DND-41 (cell line): ENCODE measurements around the gene ARL2.
"Not testable (repeated sequence)": the region's sequence is repeated elsewhere in the genome, so short reads cannot be mapped to it uniquely, and the experiment has no call there.

ENCODE experiments used
- ATAC-seq: fragments of 200-7000 bp; cut with Tn5 transposase; 3 replicates; pipeline ENCODE4 v1.9.1; 2021; ENCODE audit warnings: low read depth; ENCODE audit not compliant: insufficient read depth
- DNase-seq: peaks from one replicate; pipeline ENCODE4 v3.0.0-alpha.2; 2020
- H2AFZ ChIP-seq: 2 replicates; pipeline ENCODE4 v1.6.0; 2012; ENCODE audit warnings: low read depth, low read length
- H3K27ac ChIP-seq: 2 replicates; pipeline ENCODE4 v1.5.1; 2012; ENCODE audit warnings: low read length, inconsistent platforms
- H3K27me3 ChIP-seq: fragments of 200-600 bp; sonication (generic); 2 replicates; pipeline ENCODE4 v1.6.0; 2012; ENCODE audit warnings: low read length, mild to moderate bottlenecking, inconsistent platforms; ENCODE audit not compliant: insufficient read depth, poor library complexity
- H3K36me3 ChIP-seq: 2 replicates; pipeline ENCODE4 v1.5.1; 2012; ENCODE audit warnings: low read length, inconsistent platforms; ENCODE audit not compliant: insufficient read depth
- H3K4me1 ChIP-seq: 2 replicates; pipeline ENCODE4 v1.5.1; 2012; ENCODE audit warnings: mild to moderate bottlenecking, low read length; ENCODE audit not compliant: insufficient read depth
- H3K4me2 ChIP-seq: 2 replicates; pipeline ENCODE4 v1.6.0; 2012; ENCODE audit warnings: mild to moderate bottlenecking, moderate library complexity, low read length, inconsistent platforms; ENCODE audit not compliant: insufficient read depth
- H3K4me3 ChIP-seq, 2 experiments: fragments of 200-600 bp in 1 of 2; shearing (Covaris generic) in 1 of 2; 2 replicates each; pipeline ENCODE4 v1.5.1; 2012 to 2016; ENCODE audit warnings: inconsistent platforms in 2 of 2, low read length in 2 of 2, mild to moderate bottlenecking in 2 of 2, low read depth in 1 of 2, moderate library complexity in 1 of 2
- H3K79me2 ChIP-seq: 2 replicates; pipeline ENCODE4 v1.6.0; 2012; ENCODE audit warnings: low read length, inconsistent platforms; ENCODE audit not compliant: insufficient read depth
- H3K9ac ChIP-seq: 2 replicates; pipeline ENCODE4 v1.6.0; 2012; ENCODE audit warnings: low read depth, mild to moderate bottlenecking, inconsistent platforms, low read length, moderate library complexity
- H3K9me3 ChIP-seq: 2 replicates; pipeline ENCODE4 v1.5.1; 2012; ENCODE audit warnings: low read length, moderate library complexity, mild to moderate bottlenecking, inconsistent platforms; ENCODE audit not compliant: insufficient read depth, severe bottlenecking
- H4K20me1 ChIP-seq: 2 replicates; pipeline ENCODE4 v1.6.0; 2012; ENCODE audit warnings: low read length; ENCODE audit not compliant: insufficient read depth
- EZH2 ChIP-seq: IDR thresholded peaks from 3 replicates; pipeline ENCODE4 v1.6.1; 2012; ENCODE audit warnings: borderline replicate concordance, low read depth, mild to moderate bottlenecking, moderate library complexity, low read length, inconsistent platforms; ENCODE audit not compliant: severe bottlenecking
- TF ChIP-seq, protein P1 (sequence below): IDR thresholded peaks from 2 replicates; pipeline ENCODE4 v1.5.1; 2012; ENCODE audit warnings: borderline replicate concordance, low read length, moderate library complexity, mild to moderate bottlenecking; ENCODE audit not compliant: poor library complexity, severe bottlenecking; ENCODE audit errors: extremely low read depth

Gene ARL2

DNA sequence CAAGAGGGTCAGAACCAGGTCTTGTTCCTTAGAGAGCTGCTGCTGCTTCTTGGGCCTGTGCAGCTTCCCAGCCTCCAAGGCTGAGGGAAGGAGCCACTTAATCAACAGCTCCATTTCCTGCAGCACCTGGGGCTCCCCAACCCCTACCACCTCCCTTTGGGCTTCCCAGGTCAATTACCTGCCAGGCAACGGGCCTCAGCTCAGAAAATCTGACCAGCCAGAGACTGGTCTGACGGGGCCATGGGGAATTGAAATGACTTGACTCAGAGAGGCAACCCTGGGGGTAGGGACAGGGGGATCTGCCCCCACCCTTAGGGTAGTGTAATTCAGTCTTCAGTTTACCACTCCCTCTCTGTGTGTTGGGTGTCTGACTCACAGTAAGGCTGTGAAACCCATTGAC, 37.3 kb upstream of the ARL2 start:
- no peak for ATAC-seq
- no peaks in the 10 kb centered on the region for H3K4me1 ChIP-seq
- H3K4me3 ChIP-seq, result no peak overlapping the region
- H3K9ac ChIP-seq, result no peak overlapping the region
- TF ChIP-seq, protein P1, sequence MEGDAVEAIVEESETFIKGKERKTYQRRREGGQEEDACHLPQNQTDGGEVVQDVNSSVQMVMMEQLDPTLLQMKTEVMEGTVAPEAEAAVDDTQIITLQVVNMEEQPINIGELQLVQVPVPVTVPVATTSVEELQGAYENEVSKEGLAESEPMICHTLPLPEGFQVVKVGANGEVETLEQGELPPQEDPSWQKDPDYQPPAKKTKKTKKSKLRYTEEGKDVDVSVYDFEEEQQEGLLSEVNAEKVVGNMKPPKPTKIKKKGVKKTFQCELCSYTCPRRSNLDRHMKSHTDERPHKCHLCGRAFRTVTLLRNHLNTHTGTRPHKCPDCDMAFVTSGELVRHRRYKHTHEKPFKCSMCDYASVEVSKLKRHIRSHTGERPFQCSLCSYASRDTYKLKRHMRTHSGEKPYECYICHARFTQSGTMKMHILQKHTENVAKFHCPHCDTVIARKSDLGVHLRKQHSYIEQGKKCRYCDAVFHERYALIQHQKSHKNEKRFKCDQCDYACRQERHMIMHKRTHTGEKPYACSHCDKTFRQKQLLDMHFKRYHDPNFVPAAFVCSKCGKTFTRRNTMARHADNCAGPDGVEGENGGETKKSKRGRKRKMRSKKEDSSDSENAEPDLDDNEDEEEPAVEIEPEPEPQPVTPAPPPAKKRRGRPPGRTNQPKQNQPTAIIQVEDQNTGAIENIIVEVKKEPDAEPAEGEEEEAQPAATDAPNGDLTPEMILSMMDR, result no peak
- TF ChIP-seq EZH2, result no peak
- no peaks in the 10 kb centered on the region for H4K20me1 ChIP-seq
- DNase-seq, result no peak
- H2AFZ ChIP-seq, result no peak overlapping the region
- no peaks in the 10 kb centered on the region for H3K79me2 ChIP-seq
- no peaks in the 10 kb centered on the region for H3K9me3 ChIP-seq
- H3K27me3 ChIP-seq, result no peaks in the 10 kb centered on the region
- H3K27ac ChIP-seq, result no peak overlapping the region
- no peaks in the 10 kb centered on the region for H3K36me3 ChIP-seq
- H3K4me2 ChIP-seq, result no peak overlapping the region

DNA sequence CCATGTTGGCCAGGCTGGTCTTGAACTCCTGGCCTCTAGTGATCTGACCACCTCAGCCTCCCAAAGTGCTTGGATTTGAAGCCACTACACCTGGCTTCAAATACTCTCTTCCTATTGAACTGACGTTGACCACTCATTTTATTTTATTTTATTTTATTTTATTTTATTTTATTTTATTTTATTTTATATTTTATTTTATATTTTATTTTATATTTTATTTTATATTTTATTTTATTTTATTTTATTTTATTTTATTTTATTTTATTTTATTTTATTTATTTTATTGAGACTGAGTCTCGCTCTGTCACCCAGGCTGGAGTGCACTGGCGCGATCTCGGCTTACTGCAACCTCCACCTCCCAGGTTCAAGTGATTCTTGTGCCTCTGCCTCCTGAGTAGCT, 30.6 kb upstream of the ARL2 start:
- not testable (repeated sequence) for ATAC-seq

DNA sequence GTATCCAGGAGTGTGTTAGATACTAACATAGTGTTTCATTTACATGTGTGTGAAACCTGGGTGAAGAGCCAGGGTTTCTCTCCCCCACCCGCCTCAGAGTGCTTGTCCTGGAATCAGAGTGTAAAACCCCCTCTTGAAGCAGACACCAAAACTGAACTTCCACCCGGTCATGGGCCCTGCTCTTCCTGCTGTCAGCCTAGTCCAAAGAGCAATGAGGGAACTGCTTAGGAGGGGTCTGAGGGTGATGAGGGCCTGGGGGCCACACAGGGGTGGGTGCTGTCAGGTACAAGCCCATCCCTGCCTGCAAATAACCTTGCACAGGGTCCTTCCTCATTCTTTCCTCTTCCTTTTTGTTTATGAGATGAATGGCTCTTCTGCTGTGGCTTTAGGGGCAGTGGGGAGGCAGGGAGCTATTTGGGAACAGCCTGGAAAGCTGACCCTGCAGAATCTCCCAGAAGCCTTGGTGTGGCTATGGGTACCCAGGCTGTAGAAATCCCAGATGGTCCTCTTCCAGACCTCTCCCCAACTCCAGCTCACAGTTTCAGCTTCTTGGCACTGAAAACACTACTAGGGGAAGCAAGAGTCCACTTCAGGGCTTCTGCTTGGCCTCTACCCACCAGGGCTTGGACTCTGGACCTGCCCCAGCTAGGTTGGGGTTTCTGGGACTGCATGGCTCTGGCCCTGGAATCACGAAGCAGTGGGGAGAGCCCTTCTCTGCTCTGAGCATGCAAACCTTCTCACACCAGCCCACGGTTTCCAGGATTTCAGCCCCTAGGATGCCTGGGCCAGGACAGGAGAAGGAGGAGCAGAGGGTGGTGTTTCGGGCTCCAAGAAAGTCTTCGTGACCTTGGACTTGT, 25.7 kb upstream of the ARL2 start:
- Histone ChIP-seq H3K4me2 (no peak overlapping the region), H4K20me1 (no peaks in the 10 kb centered on the region), H3K79me2 (no peaks in the 10 kb centered on the region), H3K27ac (no peak overlapping the region), H3K36me3 (no peaks in the 10 kb centered on the region), H3K4me3 (no peak overlapping the region), H3K9me3 (no peaks in the 10 kb centered on the region), H2AFZ (no peak overlapping the region), H3K27me3 (peaks cover 3% of the 10 kb centered on the region), H3K4me1 (no peaks in the 10 kb centered on the region), H3K9ac (no peak overlapping the region)
- TF ChIP-seq, protein P1, result no peak
- DNase-seq, result no peak
- no peak for ATAC-seq

More for the DNA sequence above, 30.6 kb upstream of the ARL2 start:
- H3K36me3 ChIP-seq, DNase-seq, H3K4me3 ChIP-seq, H3K79me2 ChIP-seq, H3K27me3 ChIP-seq, H4K20me1 ChIP-seq, H3K4me2 ChIP-seq, H3K4me1 ChIP-seq, H3K9ac ChIP-seq, H3K9me3 ChIP-seq, H3K27ac ChIP-seq, H2AFZ ChIP-seq: not testable (repeated sequence)

DNA sequence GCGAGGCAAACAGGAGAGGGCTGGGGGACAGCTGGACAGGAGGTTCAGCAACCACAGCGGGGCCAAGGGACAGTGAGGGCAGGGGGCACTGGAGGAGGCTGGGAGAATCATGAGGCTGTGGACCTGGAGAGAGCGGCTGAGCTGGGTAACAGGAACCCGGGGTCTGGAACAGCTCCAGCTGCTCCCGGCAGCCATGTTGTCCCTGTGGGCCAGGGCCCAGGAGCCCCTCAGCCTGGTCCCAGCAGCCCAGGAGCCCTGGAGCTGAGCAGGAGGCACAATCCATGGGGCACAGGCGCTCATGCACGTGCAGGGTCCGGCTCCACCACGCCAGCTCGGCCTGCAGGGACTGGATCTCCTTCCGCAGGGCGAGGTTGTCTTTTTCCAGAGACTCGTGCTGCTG, 24.5 kb upstream of the ARL2 start:
- H3K79me2 ChIP-seq, result no peaks in the 10 kb centered on the region
- DNase-seq, result no peak
- H3K4me1 ChIP-seq, result no peaks in the 10 kb centered on the region
- no peaks in the 10 kb centered on the region for H3K9me3 ChIP-seq
- no peak overlapping the region for H3K4me2 ChIP-seq
- H2AFZ ChIP-seq, result no peak overlapping the region
- ATAC-seq, result no peak
- H3K27ac ChIP-seq, result no peak overlapping the region
- H3K4me3 ChIP-seq, result no peak overlapping the region
- peaks cover 3% of the 10 kb centered on the region for H3K27me3 ChIP-seq
- no peaks in the 10 kb centered on the region for H3K36me3 ChIP-seq
- no peak overlapping the region for H3K9ac ChIP-seq
- TF ChIP-seq EZH2, result no peak
- TF ChIP-seq, protein P1, result no peak
- no peaks in the 10 kb centered on the region for H4K20me1 ChIP-seq
